ENCODE measurements around the gene CDKN2B-AS1.

DNA sequence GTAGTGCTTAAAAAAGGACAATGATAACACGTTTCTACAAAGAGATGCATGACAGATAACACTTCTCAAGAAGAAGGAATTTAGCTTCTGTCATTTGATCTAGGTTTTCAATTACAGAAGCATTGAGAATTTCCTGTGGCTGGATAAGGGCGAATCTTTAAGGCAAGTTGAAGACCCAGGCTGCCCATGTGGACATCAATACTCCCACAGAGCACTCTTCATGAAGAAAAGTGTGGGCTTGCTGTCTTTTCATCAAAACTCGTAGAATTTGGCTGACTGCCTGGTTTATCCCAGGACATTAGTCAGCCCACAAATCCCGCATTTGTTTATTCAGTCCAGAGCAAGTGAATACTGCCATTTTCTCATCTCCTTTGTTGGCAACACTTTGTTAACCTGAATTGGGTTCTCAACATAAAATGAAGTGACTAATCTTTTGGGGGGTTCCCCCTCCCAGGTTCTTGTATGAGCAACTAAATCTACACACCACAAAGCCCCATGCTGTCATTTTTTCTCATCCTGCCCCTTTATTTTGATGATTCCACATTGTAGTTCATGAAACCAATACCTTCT, 57.9 kb downstream of the CDKN2B-AS1 start:
- TF ChIP-seq POLR2AphosphoS5 (IDR thresholded peaks at IDR 0.05) = no peak
- TF ChIP-seq, protein P1, sequence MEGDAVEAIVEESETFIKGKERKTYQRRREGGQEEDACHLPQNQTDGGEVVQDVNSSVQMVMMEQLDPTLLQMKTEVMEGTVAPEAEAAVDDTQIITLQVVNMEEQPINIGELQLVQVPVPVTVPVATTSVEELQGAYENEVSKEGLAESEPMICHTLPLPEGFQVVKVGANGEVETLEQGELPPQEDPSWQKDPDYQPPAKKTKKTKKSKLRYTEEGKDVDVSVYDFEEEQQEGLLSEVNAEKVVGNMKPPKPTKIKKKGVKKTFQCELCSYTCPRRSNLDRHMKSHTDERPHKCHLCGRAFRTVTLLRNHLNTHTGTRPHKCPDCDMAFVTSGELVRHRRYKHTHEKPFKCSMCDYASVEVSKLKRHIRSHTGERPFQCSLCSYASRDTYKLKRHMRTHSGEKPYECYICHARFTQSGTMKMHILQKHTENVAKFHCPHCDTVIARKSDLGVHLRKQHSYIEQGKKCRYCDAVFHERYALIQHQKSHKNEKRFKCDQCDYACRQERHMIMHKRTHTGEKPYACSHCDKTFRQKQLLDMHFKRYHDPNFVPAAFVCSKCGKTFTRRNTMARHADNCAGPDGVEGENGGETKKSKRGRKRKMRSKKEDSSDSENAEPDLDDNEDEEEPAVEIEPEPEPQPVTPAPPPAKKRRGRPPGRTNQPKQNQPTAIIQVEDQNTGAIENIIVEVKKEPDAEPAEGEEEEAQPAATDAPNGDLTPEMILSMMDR (IDR thresholded peaks at IDR 0.05; ENCODE audit: poor library complexity, severe bottlenecking) = no peak
- no peak for TF ChIP-seq TAF1 (IDR thresholded peaks at IDR 0.05; ENCODE audit: low read depth)
- TF ChIP-seq RAD21 (conservative IDR thresholded peaks at IDR 0.05) = no peak
- TF ChIP-seq EZH2 (IDR thresholded peaks at IDR 0.05; ENCODE audit: borderline replicate concordance, insufficient read depth, low read length, poor library complexity, severe bottlenecking) = no peak
- no peak for TF ChIP-seq SMC3 (conservative IDR thresholded peaks at IDR 0.05; ENCODE audit: poor library complexity)

All from neural cell (in vitro differentiated cells).